ENCODE data around the gene MTHFR.

Gene MTHFR

GRCh38 chr1:11768821-11769220 lies 36.9 kb downstream of the MTHFR start:
- no peak for TF ChIP-seq POLR2AphosphoS5 (IDR thresholded peaks at IDR 0.05; ENCODE audit: low read depth, low read length)
- TF ChIP-seq FOXP2 (optimal IDR thresholded peaks at IDR 0.05; ENCODE audit: borderline replicate concordance, extremely low read depth, extremely low read length, insufficient read depth), result no peak
- no peak for TF ChIP-seq TAF1 (IDR thresholded peaks at IDR 0.05; ENCODE audit: borderline replicate concordance, insufficient read depth, low read length)
- TF ChIP-seq SIN3A (IDR thresholded peaks at IDR 0.05; ENCODE audit: borderline replicate concordance, insufficient read depth, low read length), result no peak
- TF ChIP-seq REST (IDR thresholded peaks at IDR 0.05; ENCODE audit: insufficient read depth in 1 of 2, low read depth in 2 of 2, low read length in 2 of 2), result no peak

- TF ChIP-seq POLR2AphosphoS5 (IDR thresholded peaks at IDR 0.05; ENCODE audit: low read depth, low read length) (no peak), SIN3A (IDR thresholded peaks at IDR 0.05; ENCODE audit: borderline replicate concordance, insufficient read depth, low read length) (no peak), FOXP2 (optimal IDR thresholded peaks at IDR 0.05; ENCODE audit: borderline replicate concordance, extremely low read depth, extremely low read length, insufficient read depth) (no peak), TAF1 (IDR thresholded peaks at IDR 0.05; ENCODE audit: borderline replicate concordance, insufficient read depth, low read length) (no peak), REST (IDR thresholded peaks at IDR 0.05; ENCODE audit: insufficient read depth in 1 of 2, low read depth in 2 of 2, low read length in 2 of 2) (no peak)
Observed at GRCh38 chr1:11767922-11768704, 37.7 kb downstream of the MTHFR start.

GRCh38 chr1:11766429-11766776 lies 39.4 kb downstream of the MTHFR start:
- TF ChIP-seq TAF1 (IDR thresholded peaks at IDR 0.05; ENCODE audit: borderline replicate concordance, insufficient read depth, low read length) (no peak), POLR2AphosphoS5 (IDR thresholded peaks at IDR 0.05; ENCODE audit: low read depth, low read length) (no peak), FOXP2 (optimal IDR thresholded peaks at IDR 0.05; ENCODE audit: borderline replicate concordance, extremely low read depth, extremely low read length, insufficient read depth) (no peak), REST (IDR thresholded peaks at IDR 0.05; ENCODE audit: insufficient read depth in 1 of 2, low read depth in 2 of 2, low read length in 2 of 2) (no peak), SIN3A (IDR thresholded peaks at IDR 0.05; ENCODE audit: borderline replicate concordance, insufficient read depth, low read length) (no peak)

GRCh38 chr1:11765661-11766428 lies 39.9 kb downstream of the MTHFR start:
- TF ChIP-seq SIN3A (IDR thresholded peaks at IDR 0.05; ENCODE audit: borderline replicate concordance, insufficient read depth, low read length) (no peak), POLR2AphosphoS5 (IDR thresholded peaks at IDR 0.05; ENCODE audit: low read depth, low read length) (no peak), FOXP2 (optimal IDR thresholded peaks at IDR 0.05; ENCODE audit: borderline replicate concordance, extremely low read depth, extremely low read length, insufficient read depth) (no peak), TAF1 (IDR thresholded peaks at IDR 0.05; ENCODE audit: borderline replicate concordance, insufficient read depth, low read length) (no peak), REST (IDR thresholded peaks at IDR 0.05; ENCODE audit: insufficient read depth in 1 of 2, low read depth in 2 of 2, low read length in 2 of 2) (no peak)

All from PFSK-1 (cell line).